Measurements from ENCODE around the gene ZNF784. TPM values are rescaled to one million over a fixed set of nuclear protein-coding genes. Genes with fewer than 3 reads are reported as not detected.

ZNF784 gene
- total and polyA plus RNA-seq, 9 of the 15 experiments (the other 6 are each of a cell fraction or from before 2014, with no cell fraction given), result 0.14 to 6.1 (median 2.1) TPM

DNA sequence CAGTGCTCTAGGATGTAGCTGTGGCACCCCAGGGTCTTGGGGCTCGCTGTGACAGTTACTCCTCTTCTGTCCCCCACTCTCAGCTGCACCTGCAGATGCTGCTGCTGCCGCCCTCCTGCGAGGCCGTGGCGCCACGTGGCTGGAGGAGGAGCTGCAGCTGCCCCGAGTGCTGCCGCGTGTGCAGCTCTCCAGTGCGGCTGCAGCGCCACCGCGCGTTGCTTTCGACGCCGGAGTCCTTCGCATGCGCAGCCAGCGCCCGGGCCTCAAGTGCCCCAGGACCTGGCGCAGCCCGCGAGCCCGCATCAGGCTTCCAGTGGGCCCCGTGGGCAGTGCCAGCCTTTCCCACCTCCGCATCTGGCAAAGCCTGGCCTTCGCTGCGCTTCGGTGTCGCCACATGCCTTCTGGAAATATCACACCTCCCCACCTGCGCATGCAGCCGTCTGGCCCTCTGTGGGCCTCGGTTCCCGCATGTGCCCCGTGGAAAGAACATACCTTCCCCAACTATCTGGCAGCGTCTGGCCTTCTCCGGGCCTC is 15.7 kb upstream of the ZNF784 start (continued):
- TF ChIP-seq, protein P1, sequence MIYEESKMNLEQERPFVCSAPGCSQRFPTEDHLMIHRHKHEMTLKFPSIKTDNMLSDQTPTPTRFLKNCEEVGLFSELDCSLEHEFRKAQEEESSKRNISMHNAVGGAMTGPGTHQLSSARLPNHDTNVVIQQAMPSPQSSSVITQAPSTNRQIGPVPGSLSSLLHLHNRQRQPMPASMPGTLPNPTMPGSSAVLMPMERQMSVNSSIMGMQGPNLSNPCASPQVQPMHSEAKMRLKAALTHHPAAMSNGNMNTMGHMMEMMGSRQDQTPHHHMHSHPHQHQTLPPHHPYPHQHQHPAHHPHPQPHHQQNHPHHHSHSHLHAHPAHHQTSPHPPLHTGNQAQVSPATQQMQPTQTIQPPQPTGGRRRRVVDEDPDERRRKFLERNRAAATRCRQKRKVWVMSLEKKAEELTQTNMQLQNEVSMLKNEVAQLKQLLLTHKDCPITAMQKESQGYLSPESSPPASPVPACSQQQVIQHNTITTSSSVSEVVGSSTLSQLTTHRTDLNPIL (CRISPR knock-in tag; IDR thresholded peaks at IDR 0.05), result no peak
- no peak for TF ChIP-seq SAFB (IDR thresholded peaks at IDR 0.05; ENCODE audit: borderline replicate concordance, low read depth, low read length)
- TF ChIP-seq, protein P2, sequence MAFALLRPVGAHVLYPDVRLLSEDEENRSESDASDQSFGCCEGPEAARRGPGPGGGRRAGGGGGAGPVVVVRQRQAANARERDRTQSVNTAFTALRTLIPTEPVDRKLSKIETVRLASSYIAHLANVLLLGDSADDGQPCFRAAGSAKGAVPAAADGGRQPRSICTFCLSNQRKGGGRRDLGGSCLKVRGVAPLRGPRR (CRISPR knock-in tag; IDR thresholded peaks at IDR 0.05), result peak; percentile 15; the same call in 1 of the 2 replicates
- TF ChIP-seq ZFP30 (CRISPR knock-in tag; IDR thresholded peaks at IDR 0.05; ENCODE audit: borderline replicate concordance), result no peak
- 0 out of 4 replicates have a peak, but pooled peaks of 1 of the 2 experiments have one; percentile 45 for TF ChIP-seq ARNT (IDR thresholded peaks at IDR 0.05)
- TF ChIP-seq MCM2 (IDR thresholded peaks at IDR 0.05; ENCODE audit: low read depth), result no peak
- TF ChIP-seq, protein P3, sequence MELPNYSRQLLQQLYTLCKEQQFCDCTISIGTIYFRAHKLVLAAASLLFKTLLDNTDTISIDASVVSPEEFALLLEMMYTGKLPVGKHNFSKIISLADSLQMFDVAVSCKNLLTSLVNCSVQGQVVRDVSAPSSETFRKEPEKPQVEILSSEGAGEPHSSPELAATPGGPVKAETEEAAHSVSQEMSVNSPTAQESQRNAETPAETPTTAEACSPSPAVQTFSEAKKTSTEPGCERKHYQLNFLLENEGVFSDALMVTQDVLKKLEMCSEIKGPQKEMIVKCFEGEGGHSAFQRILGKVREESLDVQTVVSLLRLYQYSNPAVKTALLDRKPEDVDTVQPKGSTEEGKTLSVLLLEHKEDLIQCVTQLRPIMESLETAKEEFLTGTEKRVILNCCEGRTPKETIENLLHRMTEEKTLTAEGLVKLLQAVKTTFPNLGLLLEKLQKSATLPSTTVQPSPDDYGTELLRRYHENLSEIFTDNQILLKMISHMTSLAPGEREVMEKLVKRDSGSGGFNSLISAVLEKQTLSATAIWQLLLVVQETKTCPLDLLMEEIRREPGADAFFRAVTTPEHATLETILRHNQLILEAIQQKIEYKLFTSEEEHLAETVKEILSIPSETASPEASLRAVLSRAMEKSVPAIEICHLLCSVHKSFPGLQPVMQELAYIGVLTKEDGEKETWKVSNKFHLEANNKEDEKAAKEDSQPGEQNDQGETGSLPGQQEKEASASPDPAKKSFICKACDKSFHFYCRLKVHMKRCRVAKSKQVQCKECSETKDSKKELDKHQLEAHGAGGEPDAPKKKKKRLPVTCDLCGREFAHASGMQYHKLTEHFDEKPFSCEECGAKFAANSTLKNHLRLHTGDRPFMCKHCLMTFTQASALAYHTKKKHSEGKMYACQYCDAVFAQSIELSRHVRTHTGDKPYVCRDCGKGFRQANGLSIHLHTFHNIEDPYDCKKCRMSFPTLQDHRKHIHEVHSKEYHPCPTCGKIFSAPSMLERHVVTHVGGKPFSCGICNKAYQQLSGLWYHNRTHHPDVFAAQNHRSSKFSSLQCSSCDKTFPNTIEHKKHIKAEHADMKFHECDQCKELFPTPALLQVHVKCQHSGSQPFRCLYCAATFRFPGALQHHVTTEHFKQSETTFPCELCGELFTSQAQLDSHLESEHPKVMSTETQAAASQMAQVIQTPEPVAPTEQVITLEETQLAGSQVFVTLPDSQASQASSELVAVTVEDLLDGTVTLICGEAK (IDR thresholded peaks at IDR 0.05), result no peak
- TF ChIP-seq, protein P3 (CRISPR knock-in tag; IDR thresholded peaks at IDR 0.05), result peak; percentile 62; the same call in 1 of the 2 replicates
- peak; percentile 12 for TF ChIP-seq POLR2B (IDR thresholded peaks at IDR 0.05; ENCODE audit: low read depth, partially characterized antibody)
- peak; percentile 62; the same call in 1 of the 2 replicates for TF ChIP-seq TEAD4 (IDR thresholded peaks at IDR 0.05; ENCODE audit: low read length)
- TF ChIP-seq TEAD4 (CRISPR knock-in tag; IDR thresholded peaks at IDR 0.05; ENCODE audit: borderline replicate concordance), result peak; percentile 99
- no peak for TF ChIP-seq CBX8 (IDR thresholded peaks at IDR 0.05; ENCODE audit: borderline replicate concordance, extremely low read depth, low read depth, low read length, poor library complexity, severe bottlenecking)

Measured in K562 (cell line).